CD8-positive, alpha-beta memory T cell (primary cell): ENCODE results near the gene TAS2R43. TPM values are rescaled to one million over a fixed set of nuclear protein-coding genes. Genes with fewer than 3 reads are reported as not detected.
A peak's percentile ranks its signal among the peaks of the same experiment; 100 is the strongest.
"Not testable (repeated sequence)": the region's sequence is repeated elsewhere in the genome, so short reads cannot be mapped to it uniquely, and the experiment has no call there.

ENCODE experiments used
- CTCF ChIA-PET: fragments of 350-600 bp; sonication (Branson Sonifier 250); formaldehyde crosslinking; loops from one replicate; lab custom pipeline; 2021; ENCODE audit warnings: antibody characterized with exemption; lab: Charles Lee
- POLR2A ChIA-PET: fragments of 350-600 bp; sonication (Branson Sonifier 250); formaldehyde crosslinking; loops from one replicate; lab custom pipeline; 2021; ENCODE audit warnings: antibody characterized with exemption; lab: Charles Lee
- DNase-seq, 5 donors: peaks; one replicate each; pipeline versions ENCODE4 v3.0.0 to v3.0.0-alpha.2; 2020 to 2022; ENCODE audit warnings: mixed read lengths in 1 of 5
- H3K27ac ChIP-seq: one replicate; pipeline ENCODE4 v1.7.0; 2013; ENCODE audit warnings: low read depth, mild to moderate bottlenecking, low read length, moderate library complexity
- H3K27me3 ChIP-seq: 2 replicates; pipeline ENCODE4 v1.7.0; 2013; ENCODE audit warnings: low read length, mild to moderate bottlenecking; ENCODE audit not compliant: insufficient read depth, poor library complexity, severe bottlenecking
- H3K36me3 ChIP-seq: 2 replicates; pipeline ENCODE4 v1.7.0; 2013; ENCODE audit warnings: mild to moderate bottlenecking, low read length, moderate library complexity; ENCODE audit not compliant: insufficient read depth
- H3K4me1 ChIP-seq: 2 replicates; pipeline ENCODE4 v1.7.0; 2013; ENCODE audit warnings: mild to moderate bottlenecking, low read length, moderate library complexity; ENCODE audit not compliant: insufficient read depth
- H3K4me3 ChIP-seq: 2 replicates; pipeline ENCODE4 v1.7.0; 2013; ENCODE audit warnings: mild to moderate bottlenecking, low read length
- H3K9me3 ChIP-seq: 2 replicates; pipeline ENCODE4 v1.7.0; 2013; ENCODE audit warnings: mild to moderate bottlenecking, low read length
- H3K27ac Mint-ChIP-seq, 8 donors: one replicate each; pipeline ENCODE4 v1.8.0; 2020 to 2021; ENCODE audit warnings: mixed read lengths in 8 of 8, mild to moderate bottlenecking in 6 of 8, inconsistent platforms in 3 of 8, moderate library complexity in 3 of 8
- H3K27me3 Mint-ChIP-seq, 2 donors: one replicate each; pipeline ENCODE4 v1.8.0; 2020 to 2021; ENCODE audit warnings: mixed read lengths in 2 of 2, mild to moderate bottlenecking in 1 of 2, moderate library complexity in 1 of 2
- H3K36me3 Mint-ChIP-seq, 3 donors: one replicate each; pipeline ENCODE4 v1.8.0; 2020 to 2021; ENCODE audit warnings: mixed read lengths in 3 of 3, inconsistent platforms in 1 of 3, mild to moderate bottlenecking in 1 of 3
- H3K4me1 Mint-ChIP-seq, 3 donors: one replicate each; pipeline ENCODE4 v1.8.0; 2020 to 2021; ENCODE audit warnings: mixed read lengths in 3 of 3, inconsistent platforms in 1 of 3, mild to moderate bottlenecking in 1 of 3
- H3K4me3 Mint-ChIP-seq, 7 donors: one replicate each; pipeline ENCODE4 v1.8.0; 2020 to 2021; ENCODE audit warnings: mixed read lengths in 7 of 7, mild to moderate bottlenecking in 6 of 7, moderate library complexity in 4 of 7, inconsistent platforms in 2 of 7
- H3K9me3 Mint-ChIP-seq, 5 donors: one replicate each; pipeline ENCODE4 v1.8.0; 2020 to 2022; ENCODE audit warnings: mixed read lengths in 5 of 5, mild to moderate bottlenecking in 3 of 5, moderate library complexity in 2 of 5, inconsistent platforms in 1 of 5
- polyA plus RNA-seq: library from polyadenylated mRNA; unstranded; fragments of 300-500 nt; fragmentation: Illumina TruSeq; gene quantifications from one replicate; pipeline ENCODE4 v1.2.3, GENCODE V29; 2021
- total RNA-seq, 2 experiments: library from RNA; stranded (reverse); gene quantifications; one replicate each; pipeline ENCODE4 v1.2.3, GENCODE V29; 2021

TAS2R43 gene
- total and polyA plus RNA-seq, 3 experiments from 2014 or later, result 0.42 TPM; not detected in 2

DNA sequence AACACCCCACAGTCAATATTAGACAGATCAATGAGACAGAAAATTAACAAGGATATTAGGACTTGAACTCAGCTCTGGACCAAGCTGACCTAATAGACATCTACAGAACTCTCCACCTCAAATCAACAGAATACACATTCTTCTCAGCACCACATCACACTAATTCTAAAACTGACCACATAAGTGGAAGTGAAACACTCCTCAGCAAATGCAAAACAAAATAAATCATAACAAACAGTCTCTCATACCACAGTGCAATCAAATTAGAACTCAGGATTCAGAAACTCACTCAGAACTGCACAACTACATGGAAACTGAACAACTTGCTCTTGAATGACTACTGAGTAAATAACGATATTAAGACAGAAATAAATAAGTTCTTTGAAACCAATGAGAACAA is 19.1 kb upstream of the TAS2R43 start:
- H3K4me3 ChIP-seq, H3K9me3 ChIP-seq, H3K27me3 Mint-ChIP-seq, H3K27me3 ChIP-seq, H3K27ac ChIP-seq, CTCF ChIA-PET, H3K36me3 ChIP-seq, POLR2A ChIA-PET, DNase-seq, H3K4me1 ChIP-seq: not testable (repeated sequence)
- peak overlapping the region in 2 of 7 donors; percentile 14 to 30 for H3K4me3 Mint-ChIP-seq
- H3K36me3 Mint-ChIP-seq, result peaks cover 37 to 90% (median 60%) of the 10 kb centered on the region in 3 donors
- peaks cover 64 to 82% (median 80%) of the 10 kb centered on the region in 3 donors for H3K4me1 Mint-ChIP-seq
- peaks cover 5 to 61% (median 22%) of the 10 kb centered on the region in 5 donors for H3K9me3 Mint-ChIP-seq
- peak overlapping the region in 3 of 8 donors; percentile 17 to 53 (median 47) for H3K27ac Mint-ChIP-seq

DNA sequence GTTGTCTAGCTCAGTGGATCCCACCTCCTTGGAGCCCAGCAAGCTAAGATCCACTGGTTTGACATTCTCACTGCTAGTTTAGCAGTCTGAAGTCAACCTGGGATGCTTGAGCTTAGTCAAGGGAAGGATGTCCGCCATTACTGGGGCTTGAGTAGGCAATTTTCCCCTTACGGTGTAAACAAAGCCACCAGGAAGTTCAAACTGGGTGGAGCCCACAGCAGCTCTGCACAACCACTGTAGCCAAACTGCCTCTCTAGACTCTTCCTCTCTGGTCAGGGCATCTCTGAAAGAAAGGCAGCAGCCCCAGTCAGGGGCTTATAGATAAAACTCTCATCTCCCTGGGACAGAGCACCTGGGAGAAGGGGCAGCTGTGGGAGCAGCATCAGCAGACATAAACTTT is 16.7 kb upstream of the TAS2R43 start:
- Histone ChIP-seq H3K4me3 (no peak overlapping the region), H3K9me3 (no peaks in the 10 kb centered on the region), H3K27ac (no peak overlapping the region), H3K4me1 (no peaks in the 10 kb centered on the region), H3K27me3 (no peaks in the 10 kb centered on the region), H3K36me3 (no peaks in the 10 kb centered on the region)
- H3K9me3 Mint-ChIP-seq, result peaks cover 8 to 51% (median 24%) of the 10 kb centered on the region in 5 donors
- peaks cover 35 to 82% (median 62%) of the 10 kb centered on the region in 3 donors for H3K36me3 Mint-ChIP-seq
- POLR2A ChIA-PET, result no interaction called here
- peak overlapping the region in 6 of 7 donors; percentile 12 to 58 (median 28) for H3K4me3 Mint-ChIP-seq
- DNase-seq, result no peak
- no peaks in the 10 kb centered on the region for H3K27me3 Mint-ChIP-seq
- CTCF ChIA-PET, result no interaction called here
- H3K27ac Mint-ChIP-seq, result peak overlapping the region in 2 of 8 donors; percentile 66 to 70
- H3K4me1 Mint-ChIP-seq, result peaks cover 53 to 67% (median 66%) of the 10 kb centered on the region in 3 donors

DNA sequence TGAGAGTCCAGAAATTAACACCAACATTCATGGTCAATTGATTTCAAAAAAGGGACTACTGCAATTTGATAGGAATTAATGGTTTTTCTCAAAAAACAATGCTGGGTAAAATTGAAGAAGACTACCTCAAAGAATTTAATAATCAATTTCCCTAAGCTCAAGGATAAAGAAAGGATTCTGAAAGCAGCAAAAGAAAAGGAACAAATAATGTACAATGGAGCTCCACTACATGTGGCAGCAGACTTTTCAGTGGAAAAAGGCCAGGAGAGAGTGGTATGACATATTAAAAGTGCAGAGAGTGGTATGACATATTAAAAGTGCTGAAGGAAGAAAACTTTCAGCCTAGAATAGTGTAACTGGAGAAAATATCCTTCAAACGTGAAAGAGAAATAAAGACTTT is 15.6 kb upstream of the TAS2R43 start:
- ChIA-PET POLR2A (no interaction called here), CTCF (no interaction called here)
- Histone ChIP-seq H3K4me3 (no peak overlapping the region), H3K4me1 (no peaks in the 10 kb centered on the region), H3K27me3 (no peaks in the 10 kb centered on the region), H3K27ac (no peak overlapping the region), H3K9me3 (no peaks in the 10 kb centered on the region), H3K36me3 (no peaks in the 10 kb centered on the region)
- DNase-seq, result no peak
- Mint-ChIP-seq H3K4me1 (peaks cover 48 to 57% (median 55%) of the 10 kb centered on the region in 3 donors), H3K4me3 (no peak overlapping the region), H3K27ac (peak overlapping the region in 2 of 8 donors; percentile 23 to 59), H3K9me3 (peaks cover 5 to 50% (median 22%) of the 10 kb centered on the region in 5 donors), H3K27me3 (no peaks in the 10 kb centered on the region), H3K36me3 (peaks cover 31 to 82% (median 58%) of the 10 kb centered on the region in 3 donors)

- Mint-ChIP-seq H3K36me3 (peaks cover 22 to 78% (median 46%) of the 10 kb centered on the region in 3 donors), H3K27me3 (no peaks in the 10 kb centered on the region), H3K9me3 (peaks cover 5 to 40% (median 16%) of the 10 kb centered on the region in 5 donors), H3K27ac (no peak overlapping the region), H3K4me3 (no peak overlapping the region), H3K4me1 (peaks cover 39 to 44% (median 43%) of the 10 kb centered on the region in 3 donors)
- CTCF ChIA-PET, result no interaction called here
- no peak overlapping the region for H3K27ac ChIP-seq
- no peak for DNase-seq
- H3K4me1 ChIP-seq, result no peaks in the 10 kb centered on the region
- no peaks in the 10 kb centered on the region for H3K36me3 ChIP-seq
- no peaks in the 10 kb centered on the region for H3K27me3 ChIP-seq
- POLR2A ChIA-PET, result no interaction called here
- no peak overlapping the region for H3K4me3 ChIP-seq
- H3K9me3 ChIP-seq, result no peaks in the 10 kb centered on the region
Measured at GRCh38 chr12:11106288-11106687, 14.2 kb upstream of the TAS2R43 start.

- no peaks in the 10 kb centered on the region for H3K36me3 ChIP-seq
- peaks cover 21 to 74% (median 43%) of the 10 kb centered on the region in 3 donors for H3K36me3 Mint-ChIP-seq
Measured at GRCh38 chr12:11105546-11105945, 13.4 kb upstream of the TAS2R43 start.

GRCh38 chr12:11094910-11095309 is 2.8 kb upstream of the TAS2R43 start:
- H3K4me1 Mint-ChIP-seq, H3K9me3 ChIP-seq, H3K27ac ChIP-seq, H3K27ac Mint-ChIP-seq, H3K27me3 ChIP-seq, H3K27me3 Mint-ChIP-seq, H3K4me3 Mint-ChIP-seq, H3K4me3 ChIP-seq, POLR2A ChIA-PET, H3K36me3 ChIP-seq, H3K4me1 ChIP-seq, H3K9me3 Mint-ChIP-seq, DNase-seq, CTCF ChIA-PET: not testable (repeated sequence)
- H3K36me3 Mint-ChIP-seq, result peaks cover 10 to 43% (median 13%) of the 10 kb centered on the region in 3 donors

More at GRCh38 chr12:11105546-11105945, 13.4 kb upstream of the TAS2R43 start:
- H3K4me1 ChIP-seq, result no peaks in the 10 kb centered on the region
- peak overlapping the region in 1 of 8 donors; percentile 37 for H3K27ac Mint-ChIP-seq
- H3K27me3 Mint-ChIP-seq, result no peaks in the 10 kb centered on the region
- H3K4me3 Mint-ChIP-seq, result no peak overlapping the region
- H3K9me3 ChIP-seq, result no peaks in the 10 kb centered on the region
- H3K27me3 ChIP-seq, result no peaks in the 10 kb centered on the region
- no peak overlapping the region for H3K27ac ChIP-seq
- POLR2A ChIA-PET, result no interaction called here
- H3K9me3 Mint-ChIP-seq, result peaks cover 5 to 33% (median 9%) of the 10 kb centered on the region in 5 donors
- CTCF ChIA-PET, result no interaction called here
- H3K4me1 Mint-ChIP-seq, result peaks cover 33 to 37% (median 36%) of the 10 kb centered on the region in 3 donors
- no peak overlapping the region for H3K4me3 ChIP-seq
- DNase-seq, result no peak

DNA sequence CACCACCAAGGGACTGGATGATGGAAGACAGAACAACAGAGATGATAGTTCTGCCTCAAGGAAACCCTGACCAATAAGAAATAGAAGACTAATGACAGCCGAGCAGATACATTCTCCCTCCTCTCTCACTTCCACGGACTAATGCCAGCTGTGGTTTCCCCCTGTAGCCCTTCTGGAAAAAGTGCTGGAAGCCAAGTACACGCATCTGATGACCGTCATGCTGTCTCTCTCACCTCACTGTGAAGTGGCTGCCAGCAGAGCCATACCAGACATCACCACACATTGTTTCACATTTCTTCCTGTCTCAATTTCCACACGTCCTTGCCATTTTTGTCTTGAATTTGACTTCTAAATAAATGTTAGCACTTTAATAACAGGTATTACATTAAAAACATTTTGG is 2.9 kb downstream of the TAS2R43 start:
- POLR2A ChIA-PET, result no interaction called here
- H3K27ac Mint-ChIP-seq, result no peak overlapping the region
- H3K36me3 Mint-ChIP-seq, result peaks cover 3 to 47% (median 8%) of the 10 kb centered on the region in 3 donors

GRCh38 chr12:11085419-11085818 is 6.7 kb downstream of the TAS2R43 start:
- Mint-ChIP-seq H3K27me3 (no peaks in the 10 kb centered on the region), H3K36me3 (peaks cover 8 to 46% (median 11%) of the 10 kb centered on the region in 3 donors), H3K27ac (no peak overlapping the region), H3K4me1 (no peaks in the 10 kb centered on the region), H3K9me3 (peaks cover 5 to 30% (median 8%) of the 10 kb centered on the region in 5 donors), H3K4me3 (no peak overlapping the region)
- ChIA-PET POLR2A (no interaction called here), CTCF (no interaction called here)
- Histone ChIP-seq H3K27me3 (no peaks in the 10 kb centered on the region), H3K4me1 (no peaks in the 10 kb centered on the region), H3K4me3 (no peak overlapping the region), H3K9me3 (no peaks in the 10 kb centered on the region), H3K27ac (no peak overlapping the region), H3K36me3 (no peaks in the 10 kb centered on the region)
- DNase-seq, result no peak

More for the DNA sequence above, 2.9 kb downstream of the TAS2R43 start:
- Histone ChIP-seq H3K36me3 (no peaks in the 10 kb centered on the region), H3K27me3 (no peaks in the 10 kb centered on the region), H3K9me3 (no peaks in the 10 kb centered on the region), H3K27ac (no peak overlapping the region), H3K4me1 (no peaks in the 10 kb centered on the region), H3K4me3 (no peak overlapping the region)
- H3K9me3 Mint-ChIP-seq, result peaks cover 0 to 9% (median 0%) of the 10 kb centered on the region in 5 donors
- H3K4me1 Mint-ChIP-seq, result no peaks in the 10 kb centered on the region
- no peak overlapping the region for H3K4me3 Mint-ChIP-seq
- H3K27me3 Mint-ChIP-seq, result no peaks in the 10 kb centered on the region
- CTCF ChIA-PET, result no interaction called here
- DNase-seq, result no peak
